Mesendoderm (in vitro differentiated cells): ENCODE results near the gene DST.

Experiments
- DNase-seq: peaks from one replicate; pipeline ENCODE4 v3.0.0; 2013
- H2AK5ac ChIP-seq: 2 replicates; pipeline ENCODE4 v1.6.1; 2013; ENCODE audit warnings: low read length, inconsistent platforms
- H2BK120ac ChIP-seq: 2 replicates; pipeline ENCODE4 v1.6.1; 2013; ENCODE audit warnings: low read depth, mild to moderate bottlenecking, low read length, moderate library complexity, mixed read lengths
- H2BK15ac ChIP-seq: replicated peaks from 2 replicates; pipeline ENCODE4 v1.6.1; 2013; ENCODE audit warnings: low read depth, mild to moderate bottlenecking, moderate library complexity
- H2BK5ac ChIP-seq: 2 replicates; pipeline ENCODE4 v1.6.1; 2013; ENCODE audit warnings: low read length, inconsistent platforms
- H3K18ac ChIP-seq: 2 replicates; pipeline ENCODE4 v1.6.1; 2013; ENCODE audit warnings: mild to moderate bottlenecking, low read length, mixed read lengths
- H3K23ac ChIP-seq: one replicate; pipeline ENCODE4 v1.6.1; 2013; ENCODE audit warnings: low read length
- H3K27ac ChIP-seq: 2 replicates; pipeline ENCODE4 v1.5.1; 2013; ENCODE audit warnings: low read depth, mild to moderate bottlenecking, inconsistent platforms, low read length, moderate library complexity
- H3K27me3 ChIP-seq: 2 replicates; pipeline ENCODE4 v1.6.1; 2013; ENCODE audit warnings: low read length, control low read depth, mild to moderate bottlenecking, inconsistent platforms; ENCODE audit not compliant: insufficient read depth, poor library complexity
- H3K36me3 ChIP-seq: 2 replicates; pipeline ENCODE4 v1.6.1; 2013; ENCODE audit warnings: low read length, inconsistent platforms; ENCODE audit not compliant: control insufficient read depth, insufficient read depth
- H3K4ac ChIP-seq: one replicate; pipeline ENCODE4 v1.6.1; 2013; ENCODE audit warnings: low read depth, mild to moderate bottlenecking, low read length, moderate library complexity
- H3K4me1 ChIP-seq: 2 replicates; pipeline ENCODE4 v1.6.1; 2013; ENCODE audit warnings: low read depth, low read length, inconsistent platforms; ENCODE audit not compliant: control insufficient read depth
- H3K4me2 ChIP-seq: 2 replicates; pipeline ENCODE4 v1.6.1; 2013; ENCODE audit warnings: low read length
- H3K4me3 ChIP-seq: 2 replicates; pipeline ENCODE4 v1.5.1; 2013; ENCODE audit warnings: mild to moderate bottlenecking, low read length
- H3K56ac ChIP-seq: one replicate; pipeline ENCODE4 v1.6.1; 2013; ENCODE audit warnings: low read length
- H3K79me1 ChIP-seq: 2 replicates; pipeline ENCODE4 v1.6.1; 2013; ENCODE audit warnings: low read length, inconsistent platforms
- H3K79me2 ChIP-seq: 2 replicates; pipeline ENCODE4 v1.6.1; 2013; ENCODE audit warnings: mild to moderate bottlenecking, low read length; ENCODE audit not compliant: control insufficient read depth, insufficient read depth
- H3K9ac ChIP-seq: 2 replicates; pipeline ENCODE4 v1.6.1; 2013; ENCODE audit warnings: low read length, inconsistent platforms
- H4K5ac ChIP-seq: one replicate; pipeline ENCODE4 v1.6.1; 2013; ENCODE audit warnings: low read length
- H4K8ac ChIP-seq: one replicate; pipeline ENCODE4 v1.6.1; 2013; ENCODE audit warnings: low read depth, mild to moderate bottlenecking, control low read depth, low read length, moderate library complexity
- WGBS: extraction: QIAGEN DNeasy Blood & Tissue Kit; methylation state at CpG from one replicate; pipeline ENCODE4 v1.1.7; 2013; ENCODE audit warnings: low lambda C conversion rate, missing lambda C conversion rate; ENCODE audit not compliant: insufficient coverage; ENCODE audit errors: extremely low coverage; 5-methylcytosine and 5-hydroxymethylcytosine counted together

The DST gene

GRCh38 chr6:56509031-56509430 is 133.7 kb downstream of the DST start:
- H4K5ac ChIP-seq: no peak overlapping the region
- no peaks in the 10 kb centered on the region for H3K79me2 ChIP-seq
- no peaks in the 10 kb centered on the region for H3K79me1 ChIP-seq
- H3K27ac ChIP-seq: no peak overlapping the region
- no peak overlapping the region for H3K23ac ChIP-seq
- no peaks in the 10 kb centered on the region for H3K27me3 ChIP-seq
- no peak overlapping the region for H2BK15ac ChIP-seq
- H3K4me2 ChIP-seq: no peak overlapping the region
- no peak overlapping the region for H3K4ac ChIP-seq
- no CpG with 5 or more reads among the region's 3 CpGs for WGBS
- H3K56ac ChIP-seq: no peak overlapping the region
- no peak overlapping the region for H3K9ac ChIP-seq
- no peak overlapping the region for H2BK120ac ChIP-seq
- no peaks in the 10 kb centered on the region for H3K4me1 ChIP-seq
- peaks cover 1% of the 10 kb centered on the region for H3K36me3 ChIP-seq
- no peak overlapping the region for H2BK5ac ChIP-seq
- DNase-seq: no peak
- H3K4me3 ChIP-seq: no peak overlapping the region
- no peak overlapping the region for H4K8ac ChIP-seq
- H2AK5ac ChIP-seq: no peak overlapping the region
- no peak overlapping the region for H3K18ac ChIP-seq

- H3K9ac ChIP-seq: no peak overlapping the region
These were observed 135.2 kb downstream of the DST start for GRCh38 chr6:56507517-56507916.

GRCh38 chr6:56505512-56506260 is 137.0 kb downstream of the DST start:
- Histone ChIP-seq H4K8ac (no peak overlapping the region), H3K4me3 (no peak overlapping the region), H3K4me2 (no peak overlapping the region), H3K23ac (no peak overlapping the region), H3K27ac (no peak overlapping the region), H3K4ac (no peak overlapping the region), H3K36me3 (peaks cover 1% of the 10 kb centered on the region), H3K56ac (no peak overlapping the region), H3K79me2 (no peaks in the 10 kb centered on the region), H2BK15ac (no peak overlapping the region), H3K79me1 (no peaks in the 10 kb centered on the region), H4K5ac (no peak overlapping the region), H2BK120ac (no peak overlapping the region), H3K18ac (no peak overlapping the region), H3K9ac (no peak overlapping the region), H2BK5ac (no peak overlapping the region), H3K4me1 (no peaks in the 10 kb centered on the region), H2AK5ac (no peak overlapping the region), H3K27me3 (no peaks in the 10 kb centered on the region)
- no CpG with 5 or more reads among the region's 2 CpGs for WGBS
- DNase-seq: no peak

More at GRCh38 chr6:56507517-56507916, 135.2 kb downstream of the DST start:
- Histone ChIP-seq H3K27me3 (no peaks in the 10 kb centered on the region), H3K79me1 (no peaks in the 10 kb centered on the region), H4K5ac (no peak overlapping the region), H3K4me2 (no peak overlapping the region), H3K4me1 (no peaks in the 10 kb centered on the region), H3K56ac (no peak overlapping the region), H3K4me3 (no peak overlapping the region), H3K23ac (no peak overlapping the region), H2BK15ac (no peak overlapping the region), H2BK120ac (no peak overlapping the region), H3K27ac (no peak overlapping the region), H3K79me2 (no peaks in the 10 kb centered on the region), H3K4ac (no peak overlapping the region), H3K18ac (no peak overlapping the region), H2BK5ac (no peak overlapping the region), H2AK5ac (no peak overlapping the region), H4K8ac (no peak overlapping the region), H3K36me3 (peaks cover 1% of the 10 kb centered on the region)
- no peak for DNase-seq
- WGBS: no CpG with 5 or more reads among the region's 4 CpGs

- no peaks in the 10 kb centered on the region for H3K79me2 ChIP-seq
- no peak overlapping the region for H3K4me2 ChIP-seq
- no peak overlapping the region for H2BK5ac ChIP-seq
- H3K9ac ChIP-seq: no peak overlapping the region
- H2BK120ac ChIP-seq: no peak overlapping the region
- H3K36me3 ChIP-seq: no peaks in the 10 kb centered on the region
- no peak overlapping the region for H2BK15ac ChIP-seq
- no peaks in the 10 kb centered on the region for H3K27me3 ChIP-seq
- H3K56ac ChIP-seq: no peak overlapping the region
- H2AK5ac ChIP-seq: no peak overlapping the region
- H3K4me3 ChIP-seq: no peak overlapping the region
- no peak overlapping the region for H3K4ac ChIP-seq
- no peak overlapping the region for H3K18ac ChIP-seq
- no peak overlapping the region for H3K27ac ChIP-seq
- H3K4me1 ChIP-seq: no peaks in the 10 kb centered on the region
- no peaks in the 10 kb centered on the region for H3K79me1 ChIP-seq
- no peak for DNase-seq
- H4K5ac ChIP-seq: no peak overlapping the region
- H4K8ac ChIP-seq: no peak overlapping the region
- H3K23ac ChIP-seq: no peak overlapping the region
These were observed 140.7 kb downstream of the DST start for GRCh38 chr6:56501993-56502392.

- Histone ChIP-seq H2BK120ac (no peak overlapping the region), H4K8ac (no peak overlapping the region), H3K4ac (no peak overlapping the region), H3K4me1 (no peaks in the 10 kb centered on the region), H3K9ac (no peak overlapping the region), H2BK5ac (no peak overlapping the region), H4K5ac (no peak overlapping the region), H3K27me3 (no peaks in the 10 kb centered on the region), H2AK5ac (no peak overlapping the region), H3K56ac (no peak overlapping the region), H3K36me3 (no peaks in the 10 kb centered on the region), H3K27ac (no peak overlapping the region), H3K4me2 (no peak overlapping the region), H3K4me3 (no peak overlapping the region), H3K23ac (no peak overlapping the region), H3K79me1 (no peaks in the 10 kb centered on the region), H3K79me2 (no peaks in the 10 kb centered on the region), H3K18ac (no peak overlapping the region), H2BK15ac (no peak overlapping the region)
- no peak for DNase-seq
These were observed 143.6 kb downstream of the DST start for GRCh38 chr6:56499095-56499494.

GRCh38 chr6:56497691-56498090 is 145.0 kb downstream of the DST start:
- no peak overlapping the region for H4K5ac ChIP-seq
- no peak overlapping the region for H2BK15ac ChIP-seq
- no peak overlapping the region for H2AK5ac ChIP-seq
- no peaks in the 10 kb centered on the region for H3K4me1 ChIP-seq
- H3K4ac ChIP-seq: no peak overlapping the region
- H3K79me2 ChIP-seq: no peaks in the 10 kb centered on the region
- H3K27me3 ChIP-seq: no peaks in the 10 kb centered on the region
- no peak overlapping the region for H3K27ac ChIP-seq
- no peaks in the 10 kb centered on the region for H3K79me1 ChIP-seq
- no peaks in the 10 kb centered on the region for H3K36me3 ChIP-seq
- no CpG with 5 or more reads among the region's 3 CpGs for WGBS
- H4K8ac ChIP-seq: no peak overlapping the region
- no peak overlapping the region for H3K4me2 ChIP-seq
- no peak overlapping the region for H2BK5ac ChIP-seq
- H3K18ac ChIP-seq: no peak overlapping the region
- DNase-seq: no peak
- no peak overlapping the region for H3K56ac ChIP-seq
- no peak overlapping the region for H3K4me3 ChIP-seq
- no peak overlapping the region for H2BK120ac ChIP-seq
- no peak overlapping the region for H3K23ac ChIP-seq
- H3K9ac ChIP-seq: no peak overlapping the region
